SK-N-SH treated with all-trans-retinoic acid at 6 μM for 48 hours (cell line): ENCODE measurements around the gene SIN3B.

ENCODE experiments used
- ARNTL ChIP-seq: fragments of 450-650 bp; formaldehyde crosslinking; IDR thresholded peaks from 2 replicates; pipeline ENCODE4 v1.5.0; 2020; ENCODE audit warnings: low read depth, mild to moderate bottlenecking, moderate library complexity, borderline replicate concordance
- CREB5 ChIP-seq: fragments of 250-450 bp; sonication (Bioruptor Pico); IDR thresholded peaks from 2 replicates; pipeline ENCODE4 v1.5.1; 2020; ENCODE audit warnings: low read depth, mild to moderate bottlenecking, moderate library complexity
- PATZ1 ChIP-seq: fragments of 250-450 bp; sonication (Bioruptor Pico); IDR thresholded peaks from 2 replicates; pipeline ENCODE4 v1.8.0; 2020; ENCODE audit warnings: mild to moderate bottlenecking, moderate library complexity, borderline replicate concordance

GRCh38 chr19:16856091-16856490 is 26.9 kb downstream of the SIN3B start:
- no peak for TF ChIP-seq PATZ1
- TF ChIP-seq CREB5: no peak
- TF ChIP-seq ARNTL (CRISPR knock-in tag): no peak
